Sigmoid colon (tissue), 4 donors: ENCODE data around the gene QKI.

Experiments
- EP300 ChIP-seq, 4 donors: sonication (generic); formaldehyde crosslinking; IDR thresholded peaks; one replicate each; pipeline ENCODE4 v1.6.1; 2017; ENCODE audit warnings: antibody characterized with exemption in 4 of 4
- POLR2AphosphoS5 ChIP-seq, 4 donors: sonication (generic); formaldehyde crosslinking; IDR thresholded peaks; one replicate each; pipeline ENCODE4 v1.6.1; 2017; ENCODE audit warnings: antibody characterized with exemption in 4 of 4
- TF ChIP-seq, protein P1 (sequence below), 4 experiments: fragments of 450-650 bp in 3 of 4; fragments of 200-600 bp in 1 of 4; IDR thresholded peaks; one replicate each; pipeline ENCODE4 v1.5.1; 2016 to 2019; ENCODE audit warnings: antibody characterized with exemption in 4 of 4, mild to moderate bottlenecking in 3 of 4, moderate library complexity in 2 of 4

- TF ChIP-seq, protein P1, sequence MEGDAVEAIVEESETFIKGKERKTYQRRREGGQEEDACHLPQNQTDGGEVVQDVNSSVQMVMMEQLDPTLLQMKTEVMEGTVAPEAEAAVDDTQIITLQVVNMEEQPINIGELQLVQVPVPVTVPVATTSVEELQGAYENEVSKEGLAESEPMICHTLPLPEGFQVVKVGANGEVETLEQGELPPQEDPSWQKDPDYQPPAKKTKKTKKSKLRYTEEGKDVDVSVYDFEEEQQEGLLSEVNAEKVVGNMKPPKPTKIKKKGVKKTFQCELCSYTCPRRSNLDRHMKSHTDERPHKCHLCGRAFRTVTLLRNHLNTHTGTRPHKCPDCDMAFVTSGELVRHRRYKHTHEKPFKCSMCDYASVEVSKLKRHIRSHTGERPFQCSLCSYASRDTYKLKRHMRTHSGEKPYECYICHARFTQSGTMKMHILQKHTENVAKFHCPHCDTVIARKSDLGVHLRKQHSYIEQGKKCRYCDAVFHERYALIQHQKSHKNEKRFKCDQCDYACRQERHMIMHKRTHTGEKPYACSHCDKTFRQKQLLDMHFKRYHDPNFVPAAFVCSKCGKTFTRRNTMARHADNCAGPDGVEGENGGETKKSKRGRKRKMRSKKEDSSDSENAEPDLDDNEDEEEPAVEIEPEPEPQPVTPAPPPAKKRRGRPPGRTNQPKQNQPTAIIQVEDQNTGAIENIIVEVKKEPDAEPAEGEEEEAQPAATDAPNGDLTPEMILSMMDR (IDR thresholded peaks at IDR 0.05) = no peak
- TF ChIP-seq POLR2AphosphoS5 (IDR thresholded peaks at IDR 0.05) = peak in 2 of 4 donors; percentile 2 to 8
- TF ChIP-seq EP300 (IDR thresholded peaks at IDR 0.05) = no peak
Observed at GRCh38 chr6:163583558-163583957, 169.0 kb downstream of the QKI start.
